Activated gamma-delta T cell (primary cell): ENCODE results near the gene AFAP1L1.

Experiments used
- DNase-seq: peaks from one replicate; lab custom pipeline; 2025; lab: John Stamatoyannopoulos, UW

AFAP1L1 gene

GRCh38 chr5:149314571-149315111 lies 43.0 kb downstream of the AFAP1L1 start:
- no peak for DNase-seq

GRCh38 chr5:149315753-149316152 lies 44.1 kb downstream of the AFAP1L1 start:
- no peak for DNase-seq

- DNase-seq: no peak
Measured at GRCh38 chr5:149317281-149318048, 45.8 kb downstream of the AFAP1L1 start.

- no peak for DNase-seq
Measured at GRCh38 chr5:149319174-149319573, 47.5 kb downstream of the AFAP1L1 start.

DNA sequence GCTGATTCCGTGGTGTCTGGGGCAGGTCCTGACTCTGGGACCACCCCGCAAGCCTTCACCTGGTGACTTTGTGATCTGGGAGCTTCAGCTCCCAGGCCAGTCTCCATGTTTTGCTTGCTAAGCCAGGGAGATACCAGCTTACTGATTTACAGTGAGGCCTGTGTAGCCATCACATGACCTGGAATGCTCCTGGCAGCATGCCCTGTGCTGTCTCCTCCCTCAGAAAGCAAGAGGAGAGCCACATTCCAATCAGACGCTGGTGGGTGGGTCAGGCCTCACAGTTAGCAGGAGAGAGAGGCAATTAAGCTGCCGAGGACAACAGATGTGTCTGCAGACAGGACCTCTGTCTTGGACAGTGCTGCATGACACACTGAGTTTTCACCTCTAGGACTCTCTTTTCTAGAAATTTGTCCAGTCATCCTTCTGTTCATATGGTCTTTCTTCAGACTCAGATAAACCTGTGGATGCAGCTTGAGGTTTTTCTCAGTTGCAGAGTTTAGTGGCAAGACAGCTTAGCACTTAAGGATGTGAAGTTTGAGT lies 49.2 kb downstream of the AFAP1L1 start:
- DNase-seq: no peak

DNA sequence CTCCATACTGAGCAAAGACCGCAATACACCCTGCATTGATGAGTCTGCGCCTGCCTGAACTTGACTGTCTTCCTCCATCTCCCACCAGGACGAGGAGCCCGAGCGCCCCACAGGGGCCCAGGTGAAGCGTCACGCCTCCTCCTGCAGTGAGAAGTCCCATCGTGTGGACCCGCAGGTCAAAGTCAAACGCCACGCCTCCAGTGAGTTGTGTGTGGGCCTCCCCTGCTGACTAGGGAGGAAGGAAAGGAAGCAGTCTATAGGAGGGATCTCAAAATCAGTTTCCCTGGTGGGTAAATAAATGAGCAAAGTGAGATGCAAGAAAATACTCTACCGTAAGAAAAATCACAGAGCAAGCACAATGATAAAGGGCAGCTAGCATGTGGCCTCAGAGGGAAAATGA lies 50.9 kb downstream of the AFAP1L1 start:
- no peak for DNase-seq

DNA sequence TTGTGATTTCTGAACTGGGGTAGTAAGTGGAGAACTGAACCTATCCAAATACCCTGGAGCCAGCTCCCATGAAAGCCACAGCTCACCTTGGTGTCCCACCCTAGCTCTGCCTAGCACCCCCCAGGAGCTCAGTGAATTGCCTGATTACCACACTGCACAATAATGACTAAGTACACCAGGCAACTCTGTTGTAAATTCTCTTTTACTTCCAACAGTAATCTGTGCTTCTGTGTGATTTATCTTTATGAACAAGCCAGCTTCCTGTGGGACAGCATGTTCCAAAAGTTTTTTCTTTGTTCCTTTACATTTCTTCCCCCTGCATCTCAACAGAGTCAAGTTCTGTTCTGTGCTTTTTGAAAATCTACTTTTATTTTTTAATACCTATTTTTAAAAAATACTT lies 51.6 kb downstream of the AFAP1L1 start:
- no peak for DNase-seq

- DNase-seq: no peak
Measured at GRCh38 chr5:149323621-149324205, 52.1 kb downstream of the AFAP1L1 start.

DNA sequence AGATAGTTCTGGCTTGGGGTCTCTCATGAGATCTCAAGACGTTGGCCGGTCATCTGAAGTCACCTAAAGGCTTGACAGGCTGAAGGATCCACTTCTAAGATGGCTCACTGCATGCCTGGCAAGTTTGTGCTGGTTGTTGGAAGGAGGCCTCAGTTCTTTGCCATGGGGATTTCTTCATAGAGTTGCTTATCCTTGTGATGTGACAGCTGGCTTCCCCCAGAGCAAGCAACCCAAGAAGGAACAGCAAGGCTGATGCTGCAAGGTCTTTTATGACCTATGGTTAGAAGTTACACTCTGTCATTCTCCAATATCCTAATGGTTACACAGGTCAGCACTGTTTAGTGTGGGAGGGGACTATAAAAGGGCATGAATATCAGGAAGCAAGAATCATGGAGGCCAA lies 53.0 kb downstream of the AFAP1L1 start:
- DNase-seq: no peak

DNA sequence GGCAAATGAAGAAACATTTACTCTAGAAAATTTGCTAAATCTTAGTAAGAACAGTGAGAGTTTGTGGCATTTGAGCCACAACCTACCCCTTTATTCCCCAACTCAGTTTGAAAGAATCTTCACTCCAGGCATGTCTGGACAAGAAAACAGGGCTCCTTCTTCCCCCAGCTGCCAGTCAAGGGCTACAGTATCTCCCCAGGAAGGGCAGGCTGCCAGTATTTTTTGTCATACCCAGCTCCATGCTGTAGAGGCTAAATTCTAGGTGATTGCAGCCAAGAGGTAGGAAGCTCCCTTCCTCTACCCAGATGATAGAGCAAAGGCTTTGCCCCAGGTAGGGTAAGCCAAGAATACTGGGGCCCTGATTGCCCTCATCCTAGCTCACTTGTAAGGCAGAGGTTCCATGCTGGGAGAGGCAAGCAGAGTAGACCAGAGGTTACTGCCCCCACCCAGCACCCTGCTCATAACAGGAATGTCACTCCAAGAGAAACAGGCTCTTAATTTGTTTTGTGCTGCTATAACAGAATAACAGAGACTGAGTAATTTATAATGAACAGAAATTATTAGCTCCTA lies 53.6 kb downstream of the AFAP1L1 start:
- no peak for DNase-seq

DNA sequence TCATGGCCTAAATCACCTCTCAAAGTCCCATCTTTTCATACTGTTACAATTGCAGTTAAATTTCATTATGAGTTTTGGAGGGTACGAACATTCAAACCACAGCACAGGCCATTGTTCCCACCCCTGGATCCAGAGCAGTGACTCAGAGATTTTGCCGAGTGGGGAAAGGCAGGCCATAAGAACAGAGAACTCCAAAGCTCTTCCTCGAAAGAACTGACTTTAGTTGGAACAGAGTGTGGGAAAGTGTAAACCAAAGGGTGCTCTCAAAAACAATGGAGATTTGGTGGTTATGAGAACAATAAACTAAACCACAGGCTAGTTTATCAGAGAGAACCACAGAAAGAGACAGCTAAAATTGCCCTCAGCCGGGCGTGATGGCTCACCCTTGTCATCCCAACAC lies 54.2 kb downstream of the AFAP1L1 start:
- DNase-seq: no peak

- no peak for DNase-seq
Measured at GRCh38 chr5:149326611-149327010, 55.0 kb downstream of the AFAP1L1 start.

DNA sequence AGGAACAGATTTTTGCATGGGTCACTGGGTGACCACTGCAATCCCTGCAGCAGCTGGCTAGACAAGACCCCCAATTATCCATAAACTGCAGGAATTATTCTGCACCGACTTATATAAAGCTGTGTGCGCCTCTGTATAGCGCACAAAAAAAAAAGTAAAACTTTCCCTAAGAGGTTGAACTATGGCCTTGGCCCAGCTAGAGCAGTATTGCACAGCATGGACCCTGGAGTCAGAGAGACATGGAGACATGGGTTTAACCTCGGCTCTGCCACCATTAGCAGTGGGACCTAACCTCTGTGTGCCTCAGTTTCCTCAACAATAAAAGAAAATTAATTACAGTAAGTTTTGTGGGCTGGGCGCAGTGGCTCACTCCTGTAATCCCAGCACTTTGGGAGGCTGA lies 56.5 kb downstream of the AFAP1L1 start:
- DNase-seq: no peak

- no peak for DNase-seq
Measured at GRCh38 chr5:149333711-149334443, 62.2 kb downstream of the AFAP1L1 start.

- no peak for DNase-seq
Measured at GRCh38 chr5:149337736-149338135, 66.1 kb downstream of the AFAP1L1 start.

GRCh38 chr5:149338364-149338763 lies 66.7 kb downstream of the AFAP1L1 start:
- no peak for DNase-seq

DNA sequence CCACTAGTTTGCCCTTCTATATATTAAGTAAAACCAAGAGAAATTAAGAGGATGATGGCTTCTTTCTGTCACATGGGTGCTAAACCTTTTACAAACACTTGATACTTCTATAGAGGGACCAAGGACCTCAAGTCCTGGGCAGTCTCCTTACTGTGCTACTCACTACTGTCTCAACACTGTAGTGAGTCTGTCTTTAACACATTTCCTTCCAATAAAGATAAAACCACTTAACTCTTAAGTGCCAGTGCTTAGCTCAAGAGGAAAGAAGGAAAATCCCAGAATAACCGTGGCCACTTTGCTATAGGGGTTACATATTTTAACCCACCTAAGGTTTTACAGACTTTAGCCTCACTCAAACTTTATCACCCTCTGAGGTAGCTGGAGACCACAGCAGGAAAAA lies 69.3 kb downstream of the AFAP1L1 start:
- DNase-seq: no peak

DNA sequence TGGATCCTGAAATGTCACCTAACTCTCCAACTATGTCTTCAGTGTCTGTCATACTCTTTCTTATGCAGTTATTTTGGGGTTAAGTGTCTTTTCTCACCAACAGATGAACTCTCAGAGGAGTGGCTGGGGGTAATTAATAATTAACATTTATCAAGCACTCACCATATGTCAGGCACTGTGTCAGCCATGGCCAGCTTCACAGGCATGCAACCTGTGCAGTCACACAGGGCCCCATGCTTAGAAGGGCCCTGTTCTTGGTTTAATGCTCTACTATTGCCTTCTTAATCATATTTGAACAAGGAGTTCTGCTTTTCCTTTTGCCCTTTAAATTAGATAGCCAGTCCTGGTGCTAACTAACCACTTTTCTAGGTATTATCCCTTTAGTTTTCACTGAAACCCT lies 70.2 kb downstream of the AFAP1L1 start:
- DNase-seq: no peak

DNA sequence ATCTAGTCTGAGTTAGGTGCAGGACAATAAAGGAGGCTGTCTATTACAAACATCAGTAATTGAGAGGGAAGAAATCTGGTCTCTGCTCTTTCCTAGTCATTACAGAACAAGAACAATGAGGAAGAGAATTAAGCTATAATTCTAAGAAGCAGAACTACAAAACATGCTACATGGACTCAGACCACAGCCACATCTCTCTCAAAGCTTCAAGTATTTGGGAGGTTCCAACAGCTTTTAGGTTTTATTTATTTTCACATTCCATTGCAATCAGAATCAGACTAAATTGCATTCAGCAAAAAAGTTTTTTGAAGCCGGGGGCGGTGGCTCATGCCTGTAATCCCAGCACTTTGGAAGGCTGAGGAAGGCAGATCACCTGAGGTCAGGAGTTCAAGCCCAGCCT lies 72.5 kb downstream of the AFAP1L1 start:
- no peak for DNase-seq

DNA sequence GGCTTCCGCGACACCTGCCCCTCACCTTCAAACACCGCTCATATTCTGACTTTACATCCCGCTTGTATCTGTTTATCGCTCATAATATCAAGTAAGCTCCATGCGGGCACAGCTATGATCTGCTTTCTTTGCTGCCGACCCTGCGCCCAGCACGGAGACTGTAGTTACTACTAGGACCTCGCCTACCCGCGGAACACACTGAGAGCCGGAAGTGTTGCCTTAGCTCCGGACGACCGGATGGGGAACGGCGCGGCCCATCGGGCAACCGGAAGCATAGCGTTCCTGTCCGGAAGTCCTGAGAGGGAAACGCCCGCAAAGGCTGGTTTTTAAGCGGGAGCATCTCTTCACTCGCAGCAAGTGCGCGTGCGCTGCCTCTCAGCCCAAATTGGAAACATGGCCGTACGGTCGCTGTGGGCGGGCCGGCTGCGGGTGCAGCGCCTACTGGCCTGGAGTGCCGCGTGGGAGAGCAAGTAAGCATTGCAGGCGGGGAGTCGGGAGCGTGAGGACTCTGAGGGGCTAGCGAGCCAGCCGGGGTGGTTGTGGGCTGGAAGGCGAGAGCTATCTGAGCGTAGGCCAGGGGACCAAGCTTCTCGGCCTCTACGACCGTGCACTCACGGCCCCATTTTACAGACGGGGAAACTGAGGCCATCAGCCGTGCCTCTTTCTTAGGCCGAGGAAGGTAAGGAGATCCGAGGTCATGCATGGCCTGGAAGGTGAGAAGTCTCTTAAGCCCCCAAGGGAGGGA lies 73.7 kb downstream of the AFAP1L1 start, which contains the start of gene GRPEL2:
GRPEL2 (plus strand) TSS at position 353 of the 745 bp plus-strand sequence; CDS start at position 394, 41 bp downstream.
- peak; percentile 70 for DNase-seq

- DNase-seq: no peak
Measured at GRCh38 chr5:149345892-149346222, 74.2 kb downstream of the AFAP1L1 start.
